Activated naive CD4-positive, alpha-beta T cell treated with anti-CD3 and anti-CD28 coated beads, Interleukin-2, amount 10 ng/mL, durations not matched to agents 7 days and 5 days (primary cell): ENCODE results near the gene C6orf163.
A peak's percentile ranks its signal among the peaks of the same experiment; 100 is the strongest.
"Not testable (repeated sequence)": the region's sequence is repeated elsewhere in the genome, so short reads cannot be mapped to it uniquely, and the experiment has no call there.

ENCODE experiments used
- CTCF ChIA-PET: fragments of 350-600 bp; sonication (Branson Sonifier 250); formaldehyde crosslinking; loops from one replicate; lab custom pipeline; 2021; ENCODE audit warnings: antibody characterized with exemption; lab: Charles Lee
- DNase-seq: peaks from one replicate; pipeline ENCODE4 v3.0.0-alpha.2; 2020
- H3K27ac Mint-ChIP-seq: one replicate; pipeline ENCODE4 v1.8.0; 2021; ENCODE audit warnings: mild to moderate bottlenecking, moderate library complexity, mixed read lengths
- H3K27me3 Mint-ChIP-seq: one replicate; pipeline ENCODE4 v1.8.0; 2021; ENCODE audit warnings: mild to moderate bottlenecking, mixed read lengths
- H3K36me3 Mint-ChIP-seq: one replicate; pipeline ENCODE4 v1.8.0; 2021; ENCODE audit warnings: mixed read lengths
- H3K4me1 Mint-ChIP-seq: one replicate; pipeline ENCODE4 v1.8.0; 2021; ENCODE audit warnings: mixed read lengths
- H3K4me3 Mint-ChIP-seq: one replicate; pipeline ENCODE4 v1.8.0; 2021; ENCODE audit warnings: mild to moderate bottlenecking, moderate library complexity, mixed read lengths
- H3K9me3 Mint-ChIP-seq: one replicate; pipeline ENCODE4 v1.8.0; 2021; ENCODE audit warnings: mixed read lengths

Gene C6orf163

DNA sequence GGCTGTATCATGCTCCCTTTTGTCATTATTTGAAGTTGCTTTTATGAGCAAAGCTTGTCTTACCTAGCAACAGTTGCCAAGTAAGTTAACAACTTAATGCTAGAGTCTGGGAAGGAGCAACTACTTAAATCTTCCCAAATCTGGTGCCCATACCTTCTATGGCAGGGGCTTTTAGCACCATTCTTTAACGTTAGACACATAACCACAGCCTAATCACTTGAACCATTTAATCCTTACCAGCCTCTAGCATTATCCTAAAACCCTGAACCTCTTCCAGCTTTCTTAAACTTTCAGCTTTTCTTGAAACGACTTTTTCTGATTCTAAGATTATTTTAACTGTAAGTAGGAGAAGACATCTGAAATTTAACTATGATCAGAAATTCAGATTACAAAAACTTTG is at the start of gene C6orf163:
Gene C6orf163, plus strand, starts transcription at position 83 of the 400 bp plus-strand sequence. Its CDS starts 287 bp downstream, at position 370.
- H3K9me3 Mint-ChIP-seq = no peaks in the 10 kb centered on the region
- no peak for DNase-seq
- no peaks in the 10 kb centered on the region for H3K4me1 Mint-ChIP-seq
- H3K27me3 Mint-ChIP-seq = no peaks in the 10 kb centered on the region
- no peak within 1 kb of the TSS for H3K4me3 Mint-ChIP-seq
- H3K36me3 Mint-ChIP-seq = peaks cover 4% of the 10 kb centered on the region
- CTCF ChIA-PET = no interaction called here
- no peak within 1 kb of the TSS for H3K27ac Mint-ChIP-seq

DNA sequence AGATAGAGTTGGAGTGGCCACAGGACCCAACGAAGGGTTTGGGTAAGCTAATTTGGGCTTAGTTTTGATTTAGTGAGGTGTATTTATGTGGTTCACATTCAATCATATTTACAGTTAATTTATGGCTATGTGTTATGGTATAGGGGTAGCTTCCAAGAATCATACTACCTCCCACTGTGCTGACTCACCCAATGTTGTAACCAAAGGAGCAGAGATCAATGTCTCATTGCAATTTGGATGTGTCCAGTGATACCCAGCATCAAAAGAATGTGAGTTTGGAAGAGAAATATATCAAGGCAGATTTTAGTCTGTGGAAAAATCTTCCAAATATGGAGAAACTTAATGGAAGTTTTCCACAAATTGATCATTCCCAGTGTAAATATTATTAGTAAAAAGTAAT is 47.5 kb upstream of the C6orf163 start:
- no peak overlapping the region for H3K4me3 Mint-ChIP-seq
- no peaks in the 10 kb centered on the region for H3K4me1 Mint-ChIP-seq
- no peaks in the 10 kb centered on the region for H3K36me3 Mint-ChIP-seq
- peaks cover 31% of the 10 kb centered on the region for H3K27me3 Mint-ChIP-seq
- H3K27ac Mint-ChIP-seq = no peak overlapping the region
- CTCF ChIA-PET = no interaction called here
- no peaks in the 10 kb centered on the region for H3K9me3 Mint-ChIP-seq
- DNase-seq = no peak

DNA sequence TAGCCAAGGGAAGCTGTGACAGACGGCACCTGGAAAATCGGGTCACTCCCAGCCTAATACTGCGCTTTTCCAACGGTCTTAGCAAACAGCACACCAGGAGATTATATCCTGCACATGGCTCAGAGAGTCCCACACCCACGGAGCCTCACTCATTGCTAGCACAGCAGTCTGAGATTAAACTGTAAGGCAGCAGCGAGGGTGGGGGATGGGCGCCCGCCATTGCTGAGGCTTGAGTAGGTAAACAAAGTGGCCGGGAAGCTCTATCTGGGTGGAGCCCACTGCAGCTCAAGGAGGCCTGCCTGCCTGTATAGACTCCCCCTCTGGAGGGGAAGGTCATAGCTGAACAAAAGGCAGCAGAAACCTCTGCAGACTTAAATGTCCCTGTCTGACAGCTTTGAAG is 43.3 kb upstream of the C6orf163 start:
- H3K27me3 Mint-ChIP-seq, H3K4me3 Mint-ChIP-seq, H3K9me3 Mint-ChIP-seq, CTCF ChIA-PET, H3K4me1 Mint-ChIP-seq, H3K36me3 Mint-ChIP-seq, H3K27ac Mint-ChIP-seq, DNase-seq: not testable (repeated sequence)

DNA sequence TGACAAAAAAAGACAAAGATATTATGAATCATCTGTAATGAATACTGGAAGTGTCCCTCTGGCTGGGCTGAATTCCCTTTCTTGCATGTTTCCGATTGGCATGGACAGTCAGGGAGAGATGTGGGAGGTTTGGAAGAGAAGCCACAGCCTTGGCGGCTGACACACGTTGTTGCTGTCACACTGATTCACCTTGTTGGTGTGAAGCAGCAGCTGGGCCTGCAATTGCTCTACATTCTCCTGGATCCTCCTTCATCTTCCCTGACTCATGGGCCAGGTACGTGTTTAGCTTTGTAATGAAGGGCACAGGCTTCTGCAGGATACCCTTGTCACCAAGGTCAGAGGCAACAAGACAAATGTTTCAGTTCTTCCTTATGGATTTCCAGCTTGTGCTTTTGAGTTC is 35.6 kb upstream of the C6orf163 start:
- CTCF ChIA-PET = no interaction called here
- Mint-ChIP-seq H3K4me1 (no peaks in the 10 kb centered on the region), H3K4me3 (no peak overlapping the region)

DNA sequence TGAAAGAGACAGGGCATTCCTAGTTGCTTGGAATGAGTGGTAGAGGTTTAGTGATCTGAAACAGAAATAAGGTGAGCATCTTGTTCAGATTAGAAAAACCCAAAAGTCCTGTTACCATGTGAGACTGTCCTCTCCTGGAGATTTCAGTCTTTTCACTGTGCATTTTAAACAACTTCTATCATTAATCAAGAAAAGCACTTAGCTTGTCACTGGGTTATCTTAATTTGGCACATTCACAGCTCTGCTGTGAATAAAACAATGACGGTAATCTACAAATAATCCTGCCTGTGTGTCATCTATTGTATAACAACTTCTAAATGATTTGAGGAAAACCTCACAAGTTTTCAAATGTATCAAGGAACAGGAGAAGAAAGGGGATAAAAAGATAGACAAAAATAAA is 31.8 kb upstream of the C6orf163 start:
- Mint-ChIP-seq H3K9me3 (no peaks in the 10 kb centered on the region), H3K4me1 (no peaks in the 10 kb centered on the region), H3K27me3 (peaks cover 32% of the 10 kb centered on the region), H3K36me3 (no peaks in the 10 kb centered on the region), H3K27ac (no peak overlapping the region), H3K4me3 (no peak overlapping the region)
- CTCF ChIA-PET = no interaction called here
- no peak for DNase-seq

More for the DNA sequence above, 35.6 kb upstream of the C6orf163 start:
- no peaks in the 10 kb centered on the region for H3K36me3 Mint-ChIP-seq
- H3K9me3 Mint-ChIP-seq = no peaks in the 10 kb centered on the region
- no peak for DNase-seq
- peaks cover 10% of the 10 kb centered on the region for H3K27me3 Mint-ChIP-seq
- H3K27ac Mint-ChIP-seq = no peak overlapping the region

DNA sequence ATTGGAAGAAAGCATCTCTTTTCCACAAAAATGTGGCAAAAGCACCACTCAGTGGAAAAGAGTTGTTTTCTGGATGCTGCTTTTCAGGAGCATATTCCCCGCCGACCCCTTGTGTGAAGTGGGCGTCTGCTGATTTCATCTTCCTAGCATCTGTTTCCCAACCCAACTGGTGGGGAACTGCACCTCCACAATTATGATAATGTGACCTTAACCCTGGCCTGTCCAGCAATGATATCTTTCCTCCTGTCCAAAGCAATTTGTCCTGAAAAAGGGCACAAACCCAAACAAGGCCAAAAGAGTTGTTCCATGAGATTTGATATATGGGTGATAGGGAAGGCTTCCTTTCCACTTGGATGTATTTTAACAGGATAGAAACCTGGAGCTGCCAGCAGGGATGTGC is 29.5 kb upstream of the C6orf163 start:
- Mint-ChIP-seq H3K9me3 (no peaks in the 10 kb centered on the region), H3K36me3 (no peaks in the 10 kb centered on the region), H3K4me3 (no peak overlapping the region), H3K4me1 (no peaks in the 10 kb centered on the region), H3K27ac (no peak overlapping the region), H3K27me3 (peaks cover 22% of the 10 kb centered on the region)
- DNase-seq = no peak
- CTCF ChIA-PET = no interaction called here

DNA sequence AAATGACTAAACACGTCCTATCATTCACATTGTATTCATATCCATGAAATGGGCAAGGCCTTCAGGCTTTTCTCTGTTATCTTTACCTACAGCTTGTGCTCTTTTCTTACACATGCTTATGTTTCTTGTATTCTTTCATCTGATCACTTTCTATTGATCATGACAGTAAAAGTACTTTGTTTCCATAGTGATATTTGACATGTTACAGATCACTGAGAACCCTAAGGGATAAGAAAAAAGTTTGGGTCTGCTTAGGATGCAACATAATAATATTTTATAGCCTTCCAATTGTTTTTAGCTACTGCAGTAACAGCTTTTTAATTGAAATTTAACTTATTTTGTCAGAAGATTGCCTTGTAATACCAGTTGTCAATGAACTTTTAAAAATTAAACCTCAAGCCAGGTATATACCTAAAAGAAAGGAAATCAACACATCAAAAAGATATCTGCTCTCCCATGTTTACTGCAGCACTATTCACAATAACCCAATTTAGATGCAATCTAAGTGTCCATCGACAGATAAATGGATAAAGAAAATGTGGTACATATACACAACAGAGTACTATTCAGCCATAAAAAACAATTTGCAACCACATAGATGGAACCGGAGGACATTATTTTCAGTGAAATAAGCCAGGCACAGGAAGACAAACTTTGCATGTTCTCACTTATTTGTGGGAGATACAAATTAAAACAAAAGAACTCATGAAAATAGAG is 25.2 kb upstream of the C6orf163 start:
- no peaks in the 10 kb centered on the region for H3K36me3 Mint-ChIP-seq
- no peak for DNase-seq
- H3K4me1 Mint-ChIP-seq = peaks cover 23% of the 10 kb centered on the region
- H3K27me3 Mint-ChIP-seq = peaks cover 17% of the 10 kb centered on the region
- no peak overlapping the region for H3K4me3 Mint-ChIP-seq
- H3K27ac Mint-ChIP-seq = no peak overlapping the region
- CTCF ChIA-PET = no interaction called here
- peaks cover 3% of the 10 kb centered on the region for H3K9me3 Mint-ChIP-seq

- Mint-ChIP-seq H3K4me3 (peak within 1 kb of the TSS; percentile 99), H3K27ac (peak within 1 kb of the TSS; percentile 92), H3K9me3 (peaks cover 9% of the 10 kb centered on the region), H3K4me1 (peaks cover 26% of the 10 kb centered on the region), H3K27me3 (no peaks in the 10 kb centered on the region), H3K36me3 (peaks cover 6% of the 10 kb centered on the region)
- peak; percentile 91 for DNase-seq
- CTCF ChIA-PET = interaction anchor here (0.8 to 1.1 kb wide), 3 partner anchors 72 to 183 kb away, joined by 3 read pairs; no protein-coding TSS in a partner anchor
Observed at GRCh38 chr6:87322304-87323212, 22.1 kb upstream of the C6orf163 start, which contains the start of gene SMIM8. TSS of gene SMIM8 (plus strand) at chr6:87322588. CDS start at chr6:87337032, 14,444 bp downstream.

DNA sequence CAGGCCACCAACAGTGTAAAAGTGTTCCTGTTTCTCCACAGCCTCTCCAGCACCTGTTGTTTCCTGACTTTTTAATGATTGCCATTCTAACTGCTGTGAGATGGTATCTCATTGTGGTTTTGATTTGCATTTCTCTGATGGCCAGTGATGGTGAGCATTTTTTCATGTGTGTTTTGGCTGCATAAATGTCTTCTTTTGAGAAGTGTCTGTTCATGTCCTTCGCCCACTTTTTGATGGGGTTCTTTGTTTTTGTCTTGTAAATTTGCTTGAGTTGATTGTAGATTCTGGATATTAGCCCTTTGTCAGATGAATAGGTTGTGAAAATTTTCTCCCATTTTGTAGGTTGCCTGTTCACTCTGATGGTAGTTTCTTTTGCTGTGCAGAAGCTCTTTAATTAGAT is 20.7 kb upstream of the C6orf163 start:
- H3K27ac Mint-ChIP-seq, H3K9me3 Mint-ChIP-seq, DNase-seq, H3K36me3 Mint-ChIP-seq, H3K27me3 Mint-ChIP-seq, CTCF ChIA-PET: not testable (repeated sequence)
- Mint-ChIP-seq H3K4me3 (peak overlapping the region; percentile 99), H3K4me1 (peaks cover 26% of the 10 kb centered on the region)

DNA sequence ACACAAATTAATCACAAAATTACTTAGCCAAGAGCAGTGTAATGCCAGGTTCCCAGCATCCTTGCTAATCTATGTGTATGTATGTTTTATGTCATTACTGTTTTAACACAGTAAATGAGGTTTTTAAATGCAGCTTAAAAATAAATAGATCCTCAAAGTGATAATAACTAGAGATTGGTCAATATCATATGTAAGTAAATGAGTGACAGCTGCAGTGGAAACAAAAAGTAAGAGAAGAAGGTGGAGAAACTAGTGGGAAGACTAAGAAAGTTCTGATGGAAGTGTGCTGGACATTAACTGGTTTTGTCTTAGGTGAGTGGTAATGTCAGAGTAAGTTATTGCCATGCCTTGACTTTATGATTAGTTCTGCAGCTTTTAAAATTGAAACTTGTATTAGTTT is 13.7 kb upstream of the C6orf163 start:
- no peak for DNase-seq
- Mint-ChIP-seq H3K36me3 (peaks cover 23% of the 10 kb centered on the region), H3K4me3 (no peak overlapping the region), H3K27ac (no peak overlapping the region), H3K9me3 (peaks cover 15% of the 10 kb centered on the region), H3K4me1 (peaks cover 21% of the 10 kb centered on the region), H3K27me3 (no peaks in the 10 kb centered on the region)
- CTCF ChIA-PET = no interaction called here

DNA sequence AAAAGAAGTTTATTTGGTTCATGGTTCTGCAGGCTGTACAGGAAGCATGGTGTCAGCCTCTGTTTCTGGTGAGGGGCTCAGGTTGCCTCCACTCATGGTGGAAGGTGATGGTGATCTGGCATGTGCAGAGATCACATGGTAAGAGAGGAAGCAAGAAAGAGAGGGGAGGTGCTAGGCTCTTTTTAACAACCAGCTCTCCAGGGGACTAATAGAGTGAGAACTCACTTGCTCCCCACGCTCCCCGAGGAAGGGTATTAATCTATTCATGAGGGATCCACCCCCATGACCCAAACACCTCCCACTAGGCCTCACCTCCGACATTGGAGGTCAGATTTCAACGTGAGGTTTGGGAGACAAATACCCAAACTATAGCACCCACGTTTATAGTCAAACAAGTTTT is 11.6 kb upstream of the C6orf163 start:
- CTCF ChIA-PET = no interaction called here
- H3K27me3 Mint-ChIP-seq = no peaks in the 10 kb centered on the region
- no peak for DNase-seq
- H3K36me3 Mint-ChIP-seq = peaks cover 18% of the 10 kb centered on the region
- peaks cover 11% of the 10 kb centered on the region for H3K9me3 Mint-ChIP-seq
- H3K4me1 Mint-ChIP-seq = peaks cover 21% of the 10 kb centered on the region
- H3K4me3 Mint-ChIP-seq = no peak overlapping the region
- H3K27ac Mint-ChIP-seq = no peak overlapping the region

DNA sequence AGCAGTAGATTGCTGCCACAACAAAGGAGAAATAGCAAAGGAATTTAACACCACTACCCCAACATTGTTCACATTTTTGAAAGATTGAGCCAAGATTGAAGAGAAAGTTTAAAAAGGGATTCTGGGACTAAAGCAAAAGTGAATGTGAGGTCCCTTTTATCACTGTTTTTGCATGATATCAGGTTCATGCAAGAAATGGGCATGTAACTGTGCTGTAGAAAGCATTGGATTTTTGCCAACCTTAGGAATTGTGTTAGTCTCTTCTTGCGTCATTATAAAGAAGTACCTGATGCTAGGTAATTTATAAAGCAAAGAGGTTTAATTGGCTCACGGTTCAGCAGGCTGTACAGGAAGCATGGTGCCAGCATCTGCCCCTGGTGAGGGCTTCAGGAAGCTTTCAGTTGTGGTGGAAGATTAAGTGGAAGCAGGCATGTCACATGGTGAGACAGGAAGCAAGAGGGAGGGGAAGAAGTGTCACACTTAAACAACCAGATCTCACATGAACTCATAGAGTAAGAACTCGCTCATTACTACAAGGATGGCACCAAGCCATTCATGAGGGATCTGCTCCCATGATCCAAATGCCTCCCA is 10.9 kb upstream of the C6orf163 start:
- Mint-ChIP-seq H3K36me3 (peaks cover 18% of the 10 kb centered on the region), H3K4me3 (no peak overlapping the region)
- CTCF ChIA-PET = no interaction called here

DNA sequence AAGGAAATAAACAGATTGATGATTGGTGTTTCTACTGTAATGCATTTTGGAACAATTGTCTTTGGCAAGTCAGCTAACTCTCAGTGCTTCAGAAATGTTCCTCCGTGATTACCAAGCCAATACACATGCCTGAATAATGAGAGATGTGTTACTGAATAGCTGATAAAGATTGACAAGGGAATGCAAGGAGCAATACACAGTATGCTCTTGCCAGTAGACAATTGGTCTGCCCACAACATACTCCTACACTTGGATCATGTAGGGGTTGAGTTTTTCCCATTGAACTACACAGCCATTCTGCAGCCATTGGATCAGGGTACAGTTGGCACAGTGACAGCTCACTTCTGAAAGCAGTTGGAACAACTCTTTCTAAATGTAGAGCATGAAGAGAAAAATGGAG is 9.9 kb upstream of the C6orf163 start:
- Mint-ChIP-seq H3K27ac (no peak overlapping the region), H3K4me1 (peaks cover 21% of the 10 kb centered on the region), H3K9me3 (peaks cover 11% of the 10 kb centered on the region), H3K4me3 (no peak overlapping the region), H3K27me3 (no peaks in the 10 kb centered on the region), H3K36me3 (peaks cover 13% of the 10 kb centered on the region)
- CTCF ChIA-PET = no interaction called here
- DNase-seq = no peak

More for the DNA sequence above, 10.9 kb upstream of the C6orf163 start:
- DNase-seq = peak; percentile 38
- peak overlapping the region; percentile 69 for H3K27ac Mint-ChIP-seq
- no peaks in the 10 kb centered on the region for H3K27me3 Mint-ChIP-seq
- peaks cover 11% of the 10 kb centered on the region for H3K9me3 Mint-ChIP-seq
- peaks cover 21% of the 10 kb centered on the region for H3K4me1 Mint-ChIP-seq

- no peak overlapping the region for H3K27ac Mint-ChIP-seq
- peaks cover 21% of the 10 kb centered on the region for H3K4me1 Mint-ChIP-seq
- CTCF ChIA-PET = interaction anchor here (0.6 kb wide), 1 partner anchor 794 kb away, joined by 3 read pairs; no protein-coding TSS in a partner anchor
- peaks cover 11% of the 10 kb centered on the region for H3K9me3 Mint-ChIP-seq
- no peak overlapping the region for H3K4me3 Mint-ChIP-seq
- H3K27me3 Mint-ChIP-seq = no peaks in the 10 kb centered on the region
- DNase-seq = no peak
- H3K36me3 Mint-ChIP-seq = peaks cover 13% of the 10 kb centered on the region
Observed at GRCh38 chr6:87336367-87336766, 8.2 kb upstream of the C6orf163 start.
